Karpas-422 (cell line): Measurements from ENCODE around the gene RAC3. TPM values are rescaled to one million over a fixed set of nuclear protein-coding genes. Genes with fewer than 3 reads are reported as not detected.

ENCODE experiments used
- DNase-seq: peaks from one replicate; pipeline ENCODE4 v3.0.0-alpha.2; 2015
- H2AFZ ChIP-seq: fragments of 200-600 bp; sonication (generic); 2 replicates; pipeline ENCODE4 v1.6.1; 2014; ENCODE audit warnings: antibody characterized with exemption, low read length, mixed read lengths
- H3K27ac ChIP-seq: fragments of 200-600 bp; sonication (generic); 2 replicates; pipeline ENCODE4 v1.5.1; 2014; ENCODE audit warnings: mild to moderate bottlenecking, low read length, moderate library complexity
- H3K27me3 ChIP-seq: fragments of 200-600 bp; sonication (generic); 2 replicates; pipeline ENCODE4 v1.6.1; 2014; ENCODE audit warnings: low read length, mixed read lengths
- H3K36me3 ChIP-seq: fragments of 200-600 bp; sonication (generic); 2 replicates; pipeline ENCODE4 v1.6.1; 2014; ENCODE audit warnings: low read length, mixed read lengths; ENCODE audit not compliant: insufficient read depth
- H3K4me1 ChIP-seq: fragments of 200-600 bp; sonication (generic); 2 replicates; pipeline ENCODE4 v1.6.1; 2014; ENCODE audit warnings: mild to moderate bottlenecking, low read length, mixed read lengths
- H3K4me2 ChIP-seq: fragments of 200-600 bp; sonication (generic); 2 replicates; pipeline ENCODE4 v1.6.1; 2014; ENCODE audit warnings: low read length, low read depth, mild to moderate bottlenecking; ENCODE audit not compliant: poor library complexity, severe bottlenecking
- H3K4me3 ChIP-seq: fragments of 200-600 bp; sonication (generic); 2 replicates; pipeline ENCODE4 v1.5.1; 2014; ENCODE audit warnings: mild to moderate bottlenecking, antibody characterized with exemption, low read length, mixed read lengths
- H3K79me2 ChIP-seq: fragments of 200-600 bp; sonication (generic); 2 replicates; pipeline ENCODE4 v1.6.1; 2014; ENCODE audit warnings: mild to moderate bottlenecking, low read length, mixed read lengths
- H3K9ac ChIP-seq: fragments of 200-600 bp; sonication (generic); 2 replicates; pipeline ENCODE4 v1.6.0; 2014; ENCODE audit warnings: low read length
- H3K9me2 ChIP-seq: fragments of 200-600 bp; sonication (generic), shearing (Covaris generic); replicated peaks from 2 replicates; pipeline ENCODE4 v1.6.0; 2014; ENCODE audit warnings: mild to moderate bottlenecking, low read length, moderate library complexity; ENCODE audit not compliant: insufficient read depth
- H3K9me3 ChIP-seq: fragments of 300-700, 200-600 bp; sonication (generic); 2 replicates; pipeline ENCODE4 v1.6.1; 2014; ENCODE audit warnings: low read length, mixed read lengths
- H4K20me1 ChIP-seq: fragments of 200-600 bp; sonication (generic); 2 replicates; pipeline ENCODE4 v1.6.1; 2014; ENCODE audit warnings: mild to moderate bottlenecking, antibody characterized with exemption, low read length, low read depth; ENCODE audit not compliant: insufficient read depth
- total RNA-seq: library from RNA; depleted of rRNA; stranded (reverse); fragments of >200 nt; shearing (Covaris generic); gene quantifications from 2 replicates; pipeline ENCODE4 v1.2.3, GENCODE V29; 2014; ENCODE audit warnings: low replicate concordance

RAC3 gene
- total RNA-seq, 1 experiment from 2014 or later: 9.7 TPM

- Histone ChIP-seq H3K9me3 (no peaks in the 10 kb centered on the region), H3K4me3 (no peak overlapping the region), H3K9ac (no peak overlapping the region), H3K4me2 (no peak overlapping the region), H2AFZ (no peak overlapping the region), H3K79me2 (no peaks in the 10 kb centered on the region), H3K27me3 (no peaks in the 10 kb centered on the region), H3K36me3 (no peaks in the 10 kb centered on the region; the same call in 1 of the 2 replicates), H3K4me1 (peaks cover 6% of the 10 kb centered on the region; the same call in 1 of the 2 replicates), H3K27ac (no peak overlapping the region), H3K9me2 (no peaks in the 10 kb centered on the region), H4K20me1 (0 out of 2 replicates have a peak, but pooled peaks cover 13% of the 10 kb centered on the region)
- no peak for DNase-seq
Observed at GRCh38 chr17:82073446-82073845, 42.0 kb downstream of the RAC3 start.

DNA sequence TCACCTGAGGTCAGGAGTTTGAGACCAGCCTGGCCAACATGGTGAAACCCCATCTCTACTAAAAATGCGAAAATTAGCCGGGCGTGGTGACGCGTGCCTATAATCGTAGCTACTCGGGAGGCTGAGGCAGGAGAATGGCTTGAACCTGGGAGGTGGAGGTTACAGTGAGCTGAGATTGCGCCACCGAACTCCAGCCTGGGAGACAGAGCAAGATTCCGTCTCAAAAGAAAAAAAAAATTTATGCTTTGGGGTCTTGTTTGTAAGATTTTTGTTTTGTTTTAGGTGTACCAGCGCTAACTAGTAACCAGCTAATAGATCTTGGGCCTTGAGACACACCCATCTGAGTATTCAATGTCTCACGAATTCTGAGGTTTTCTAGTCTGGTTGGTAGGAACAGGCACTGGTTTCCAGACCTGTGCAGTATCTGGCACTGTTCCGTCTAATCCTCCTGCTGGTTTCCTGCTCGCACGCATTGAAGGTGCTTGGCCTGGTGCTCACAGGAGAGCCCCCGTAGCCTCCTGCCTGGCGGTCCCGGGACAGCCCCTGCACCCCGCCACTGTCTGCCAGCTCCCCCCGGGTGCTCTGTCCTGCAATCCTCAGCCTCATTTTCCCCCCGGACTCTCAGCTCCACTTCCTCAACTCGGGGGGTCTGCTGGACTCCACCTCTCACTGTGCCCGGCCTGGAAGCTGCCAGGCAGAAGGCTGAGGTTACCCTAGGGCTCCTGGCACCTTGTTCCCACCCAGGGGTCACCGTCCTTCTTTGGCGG is 44.7 kb downstream of the RAC3 start:
- DNase-seq: peak; percentile 54
- H3K4me1 ChIP-seq: peaks cover 6% of the 10 kb centered on the region; the same call in 1 of the 2 replicates
- H3K27me3 ChIP-seq: no peaks in the 10 kb centered on the region
- H4K20me1 ChIP-seq: peaks cover 19% of the 10 kb centered on the region; the same call in 1 of the 2 replicates
- H2AFZ ChIP-seq: no peak overlapping the region
- no peak overlapping the region for H3K9ac ChIP-seq
- H3K79me2 ChIP-seq: no peaks in the 10 kb centered on the region
- H3K9me2 ChIP-seq: no peaks in the 10 kb centered on the region
- H3K4me3 ChIP-seq: no peak overlapping the region
- H3K9me3 ChIP-seq: no peaks in the 10 kb centered on the region
- H3K4me2 ChIP-seq: no peak overlapping the region
- H3K27ac ChIP-seq: no peak overlapping the region
- H3K36me3 ChIP-seq: no peaks in the 10 kb centered on the region; the same call in 1 of the 2 replicates

GRCh38 chr17:82076785-82077591 is 45.5 kb downstream of the RAC3 start:
- Histone ChIP-seq H3K9ac (no peak overlapping the region), H3K27me3 (no peaks in the 10 kb centered on the region), H3K4me2 (no peak overlapping the region), H3K36me3 (no peaks in the 10 kb centered on the region; the same call in 1 of the 2 replicates), H2AFZ (no peak overlapping the region), H3K4me1 (peaks cover 6% of the 10 kb centered on the region; the same call in 1 of the 2 replicates), H3K4me3 (no peak overlapping the region), H3K79me2 (no peaks in the 10 kb centered on the region), H4K20me1 (peaks cover 19% of the 10 kb centered on the region; the same call in 1 of the 2 replicates), H3K27ac (no peak overlapping the region), H3K9me3 (no peaks in the 10 kb centered on the region), H3K9me2 (no peaks in the 10 kb centered on the region)
- DNase-seq: no peak

DNA sequence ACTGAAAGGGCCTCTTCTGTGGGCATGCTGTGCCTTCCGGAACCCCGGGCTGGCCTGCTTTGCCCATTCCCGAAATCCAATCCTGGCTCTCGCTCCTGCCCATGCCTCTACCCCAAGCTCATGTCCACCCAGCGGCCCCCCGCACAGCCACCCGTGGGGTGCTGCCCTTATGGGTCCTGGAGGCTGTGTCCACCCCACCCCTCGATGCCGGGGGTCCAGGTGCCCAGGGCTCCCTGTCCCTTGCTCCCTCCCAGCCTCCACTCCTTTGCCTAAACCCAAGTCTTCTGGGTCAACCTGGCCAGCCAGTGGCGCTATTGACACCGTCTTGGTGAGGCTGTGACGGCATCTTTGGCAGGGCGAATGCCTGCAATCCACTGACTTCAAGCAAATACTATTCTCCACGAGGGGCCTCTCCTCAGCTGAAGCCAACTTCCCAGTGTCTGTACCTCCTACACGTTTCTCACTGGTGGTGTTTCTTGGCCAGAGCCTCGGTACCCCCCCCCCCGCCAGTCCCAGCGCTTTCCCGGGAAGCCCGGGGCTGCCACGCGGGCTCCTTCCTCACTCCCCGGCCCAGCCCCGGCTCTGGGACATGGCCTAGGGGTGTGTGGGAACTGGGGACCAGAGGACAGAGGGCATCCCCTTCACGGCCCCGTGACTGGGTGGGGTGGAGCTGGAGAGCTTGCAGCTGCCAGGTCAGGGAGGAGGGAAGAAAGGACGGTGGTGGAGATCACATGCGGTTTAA is 46.3 kb downstream of the RAC3 start:
- no peaks in the 10 kb centered on the region for H3K27me3 ChIP-seq
- no peak overlapping the region for H3K4me2 ChIP-seq
- H3K9ac ChIP-seq: no peak overlapping the region
- H3K27ac ChIP-seq: no peak overlapping the region
- no peaks in the 10 kb centered on the region for H3K9me2 ChIP-seq
- H3K79me2 ChIP-seq: no peaks in the 10 kb centered on the region
- no peaks in the 10 kb centered on the region for H3K9me3 ChIP-seq
- DNase-seq: no peak
- no peak overlapping the region for H2AFZ ChIP-seq
- no peak overlapping the region for H3K4me3 ChIP-seq
- no peaks in the 10 kb centered on the region; the same call in 1 of the 2 replicates for H3K36me3 ChIP-seq
- peaks cover 19% of the 10 kb centered on the region; the same call in 1 of the 2 replicates for H4K20me1 ChIP-seq
- peaks cover 6% of the 10 kb centered on the region; the same call in 1 of the 2 replicates for H3K4me1 ChIP-seq

- Histone ChIP-seq H3K4me1 (peaks cover 6% of the 10 kb centered on the region; the same call in 1 of the 2 replicates), H3K36me3 (peaks cover 4% of the 10 kb centered on the region; the same call in 1 of the 2 replicates), H3K27ac (no peak overlapping the region), H2AFZ (no peak overlapping the region), H3K9ac (no peak overlapping the region), H3K27me3 (no peaks in the 10 kb centered on the region), H3K79me2 (no peaks in the 10 kb centered on the region), H3K4me3 (no peak overlapping the region), H3K4me2 (no peak overlapping the region), H3K9me2 (no peaks in the 10 kb centered on the region), H4K20me1 (peaks cover 22% of the 10 kb centered on the region; the same call in 1 of the 2 replicates), H3K9me3 (no peaks in the 10 kb centered on the region)
- no peak for DNase-seq
Observed at GRCh38 chr17:82078433-82078832, 47.0 kb downstream of the RAC3 start.

DNA sequence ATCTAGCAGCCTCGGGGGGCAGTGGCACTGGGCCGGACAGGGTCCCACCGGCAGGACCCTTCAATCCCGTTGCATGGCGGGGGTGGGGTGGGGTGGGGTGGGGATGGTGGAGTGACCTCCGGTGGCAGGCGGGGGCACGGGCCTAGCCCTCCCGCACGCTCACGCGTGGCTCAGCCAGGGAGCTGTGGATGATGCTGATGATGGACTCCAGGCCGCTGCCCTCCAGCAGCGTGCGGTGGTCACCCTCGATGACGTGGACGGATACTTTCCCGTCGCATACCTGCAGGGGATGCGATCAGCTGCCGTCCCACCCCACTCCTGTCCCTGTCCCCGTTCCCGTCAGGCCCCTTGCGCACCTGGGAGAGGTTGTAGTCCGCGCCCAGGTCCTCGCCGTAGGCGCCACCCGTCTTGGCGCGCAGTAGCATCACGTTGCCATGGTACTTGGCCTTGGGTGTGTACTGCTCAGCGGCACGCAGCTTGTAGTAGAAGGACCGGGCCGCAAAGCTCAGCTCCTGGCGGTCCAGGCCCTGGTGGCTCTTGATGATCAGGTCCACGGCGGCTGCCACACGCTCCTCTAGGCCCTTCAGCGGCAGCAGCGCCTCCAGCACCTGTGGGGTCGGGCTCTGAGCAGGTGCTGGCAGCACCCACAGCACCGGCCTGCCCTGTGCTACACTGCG is 47.7 kb downstream of the RAC3 start:
- Histone ChIP-seq H3K79me2 (no peaks in the 10 kb centered on the region), H3K27me3 (no peaks in the 10 kb centered on the region), H3K4me2 (no peak overlapping the region), H4K20me1 (peaks cover 27% of the 10 kb centered on the region; the same call in 1 of the 2 replicates), H3K9ac (no peak overlapping the region), H3K4me1 (peaks cover 6% of the 10 kb centered on the region; the same call in 1 of the 2 replicates), H2AFZ (no peak overlapping the region), H3K27ac (no peak overlapping the region), H3K36me3 (peaks cover 4% of the 10 kb centered on the region; the same call in 1 of the 2 replicates), H3K9me2 (no peaks in the 10 kb centered on the region), H3K4me3 (no peak overlapping the region), H3K9me3 (no peaks in the 10 kb centered on the region)
- DNase-seq: no peak

DNA sequence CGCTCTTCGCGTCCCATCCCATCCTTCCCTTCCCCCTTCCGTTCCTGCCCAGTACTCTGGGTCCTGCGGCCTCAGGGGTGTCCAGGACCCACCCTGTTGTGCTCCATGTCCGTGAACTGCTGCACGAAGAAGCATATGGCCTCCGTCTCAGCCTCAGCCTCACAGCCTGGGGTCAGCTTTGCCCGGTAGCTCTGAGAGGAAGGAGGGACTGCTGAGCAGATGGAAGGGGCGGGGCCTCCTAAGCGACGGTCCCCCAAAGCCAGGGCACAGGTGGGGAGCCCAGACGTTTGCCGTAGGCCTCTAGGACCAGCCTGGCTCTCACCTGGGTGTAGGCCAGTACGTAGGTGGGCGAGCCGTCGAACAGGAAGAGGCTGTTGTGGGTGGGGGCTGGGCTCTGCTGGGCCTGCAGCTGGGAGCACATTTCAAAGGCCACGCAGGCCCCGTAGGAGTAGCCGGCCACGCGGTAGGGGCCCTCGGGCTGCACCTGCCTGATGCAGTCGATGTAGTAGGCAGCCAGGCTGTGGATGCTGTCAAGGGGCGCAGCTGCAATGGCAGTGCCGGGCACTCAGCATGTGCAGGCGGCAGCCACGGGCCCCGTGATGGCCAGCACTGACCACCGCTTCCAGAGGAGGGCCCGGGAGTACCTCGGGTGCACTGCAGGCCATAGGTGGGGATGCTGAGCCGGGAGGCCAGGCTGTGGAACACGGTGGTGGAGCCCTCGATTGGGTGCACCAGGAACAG is 48.7 kb downstream of the RAC3 start:
- DNase-seq: no peak
- Histone ChIP-seq H4K20me1 (peaks cover 33% of the 10 kb centered on the region; the same call in 1 of the 2 replicates), H3K9me3 (no peaks in the 10 kb centered on the region), H3K27ac (no peak overlapping the region), H3K36me3 (peaks cover 4% of the 10 kb centered on the region; the same call in 1 of the 2 replicates), H3K4me1 (peaks cover 6% of the 10 kb centered on the region; the same call in 1 of the 2 replicates), H3K9ac (no peak overlapping the region), H3K9me2 (no peaks in the 10 kb centered on the region), H2AFZ (no peak overlapping the region), H3K4me3 (no peak overlapping the region), H3K27me3 (no peaks in the 10 kb centered on the region), H3K4me2 (no peak overlapping the region), H3K79me2 (no peaks in the 10 kb centered on the region)
